ENCODE results near the gene PPM1H.
"Not testable (repeated sequence)": the region's sequence is repeated elsewhere in the genome, so short reads cannot be mapped to it uniquely, and the experiment has no call there.

The PPM1H gene

DNA sequence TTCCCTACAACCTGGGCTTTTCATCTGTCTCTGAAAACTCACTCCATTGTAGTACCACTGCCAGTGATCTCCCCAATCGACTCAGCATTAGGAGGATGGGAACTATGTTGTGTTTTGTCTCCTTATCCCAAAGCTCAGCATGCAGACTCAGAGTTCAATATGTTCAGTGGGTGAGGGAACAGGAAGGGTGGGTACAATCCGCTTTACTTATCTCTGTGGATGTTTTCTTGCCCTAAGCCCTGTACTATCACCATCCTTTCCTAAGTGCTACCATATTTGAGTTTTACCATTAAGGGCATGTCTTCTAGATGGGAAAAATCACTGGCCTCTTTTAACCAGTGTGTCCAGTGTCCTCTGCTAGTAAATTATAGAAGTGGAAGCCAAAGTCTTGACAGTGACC lies 107.1 kb downstream of the PPM1H start:
- TF ChIP-seq, protein P1, sequence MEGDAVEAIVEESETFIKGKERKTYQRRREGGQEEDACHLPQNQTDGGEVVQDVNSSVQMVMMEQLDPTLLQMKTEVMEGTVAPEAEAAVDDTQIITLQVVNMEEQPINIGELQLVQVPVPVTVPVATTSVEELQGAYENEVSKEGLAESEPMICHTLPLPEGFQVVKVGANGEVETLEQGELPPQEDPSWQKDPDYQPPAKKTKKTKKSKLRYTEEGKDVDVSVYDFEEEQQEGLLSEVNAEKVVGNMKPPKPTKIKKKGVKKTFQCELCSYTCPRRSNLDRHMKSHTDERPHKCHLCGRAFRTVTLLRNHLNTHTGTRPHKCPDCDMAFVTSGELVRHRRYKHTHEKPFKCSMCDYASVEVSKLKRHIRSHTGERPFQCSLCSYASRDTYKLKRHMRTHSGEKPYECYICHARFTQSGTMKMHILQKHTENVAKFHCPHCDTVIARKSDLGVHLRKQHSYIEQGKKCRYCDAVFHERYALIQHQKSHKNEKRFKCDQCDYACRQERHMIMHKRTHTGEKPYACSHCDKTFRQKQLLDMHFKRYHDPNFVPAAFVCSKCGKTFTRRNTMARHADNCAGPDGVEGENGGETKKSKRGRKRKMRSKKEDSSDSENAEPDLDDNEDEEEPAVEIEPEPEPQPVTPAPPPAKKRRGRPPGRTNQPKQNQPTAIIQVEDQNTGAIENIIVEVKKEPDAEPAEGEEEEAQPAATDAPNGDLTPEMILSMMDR (conservative IDR thresholded peaks at IDR 0.05; ENCODE audit: low read depth): no peak
- no peak overlapping the region for H3K27ac ChIP-seq
- CTCF ChIA-PET: no interaction called here
- no peak for DNase-seq (ENCODE audit: low spot score)
- POLR2A ChIA-PET (ENCODE audit: low non-redundant PET): no interaction called here

DNA sequence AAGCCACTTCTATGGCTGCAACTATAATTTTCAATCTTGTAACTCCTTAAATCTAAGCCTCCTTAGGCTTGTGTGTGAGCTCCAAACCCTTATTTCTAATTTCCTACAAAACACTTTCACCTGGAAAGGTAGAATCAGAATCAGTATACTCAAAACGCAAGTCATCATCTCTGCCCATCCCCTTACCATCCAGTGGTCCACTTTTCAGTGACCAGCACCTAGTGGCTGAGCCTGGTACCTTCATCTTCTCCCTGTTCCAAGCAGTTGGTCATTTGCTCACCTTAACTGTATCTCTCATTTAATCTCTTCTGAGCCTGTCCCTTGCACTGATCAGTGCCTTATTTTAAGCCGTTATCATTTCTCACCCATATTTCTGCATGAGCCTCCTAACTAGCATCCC lies 107.9 kb downstream of the PPM1H start:
- CTCF ChIA-PET: no interaction called here
- TF ChIP-seq, protein P1 (conservative IDR thresholded peaks at IDR 0.05; ENCODE audit: low read depth): no peak
- no peak for DNase-seq (ENCODE audit: low spot score)
- POLR2A ChIA-PET (ENCODE audit: low non-redundant PET): no interaction called here
- H3K27ac ChIP-seq: no peak overlapping the region

DNA sequence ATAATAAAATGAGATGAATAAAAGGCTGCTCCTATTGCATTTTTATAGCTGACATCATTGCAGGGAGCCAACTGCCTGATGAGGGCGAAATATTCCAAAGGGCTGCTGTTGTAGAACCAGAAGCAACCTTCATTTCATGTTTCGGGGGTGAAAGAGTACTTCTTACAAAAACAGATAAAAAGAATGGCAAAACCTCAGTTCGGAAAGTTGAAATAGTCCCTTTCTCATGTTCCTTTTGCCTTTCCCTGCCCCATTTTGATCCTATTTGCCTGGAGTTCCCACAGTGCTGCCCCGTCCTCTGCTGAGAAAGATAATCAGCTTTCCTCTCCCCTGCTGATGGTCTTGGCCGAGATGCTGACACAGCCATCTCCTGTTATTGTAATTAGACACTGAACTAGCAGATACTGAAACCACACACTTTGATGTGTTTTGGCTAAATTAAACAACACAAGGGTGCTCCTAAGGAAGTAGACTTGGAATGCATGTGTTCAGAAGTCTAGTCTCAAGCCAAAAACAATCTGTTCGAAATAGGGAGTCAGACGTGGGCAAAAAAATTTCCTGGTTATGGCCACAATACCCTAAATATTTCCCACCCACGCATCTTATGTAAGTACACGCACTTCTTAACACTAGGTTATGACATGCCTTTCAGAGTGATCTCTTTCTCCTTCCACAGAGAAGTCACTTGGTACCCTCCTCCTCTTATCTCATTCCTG lies 117.2 kb downstream of the PPM1H start:
- TF ChIP-seq, protein P1 (conservative IDR thresholded peaks at IDR 0.05; ENCODE audit: low read depth): no peak
- H3K27ac ChIP-seq: no peak overlapping the region
- DNase-seq (ENCODE audit: low spot score): no peak
- ChIA-PET CTCF (interaction anchor here (0.7 kb wide), 1 partner anchor 34 kb away, joined by 3 read pairs; no protein-coding TSS in a partner anchor), POLR2A (ENCODE audit: low non-redundant PET) (no interaction called here)

GRCh38 chr12:62814243-62814642 lies 120.7 kb downstream of the PPM1H start:
- CTCF ChIA-PET: interaction anchor here (0.8 to 1.0 kb wide), 2 partner anchors 199 to 233 kb away, joined by 4 to 6 read pairs; no protein-coding TSS in a partner anchor

DNA sequence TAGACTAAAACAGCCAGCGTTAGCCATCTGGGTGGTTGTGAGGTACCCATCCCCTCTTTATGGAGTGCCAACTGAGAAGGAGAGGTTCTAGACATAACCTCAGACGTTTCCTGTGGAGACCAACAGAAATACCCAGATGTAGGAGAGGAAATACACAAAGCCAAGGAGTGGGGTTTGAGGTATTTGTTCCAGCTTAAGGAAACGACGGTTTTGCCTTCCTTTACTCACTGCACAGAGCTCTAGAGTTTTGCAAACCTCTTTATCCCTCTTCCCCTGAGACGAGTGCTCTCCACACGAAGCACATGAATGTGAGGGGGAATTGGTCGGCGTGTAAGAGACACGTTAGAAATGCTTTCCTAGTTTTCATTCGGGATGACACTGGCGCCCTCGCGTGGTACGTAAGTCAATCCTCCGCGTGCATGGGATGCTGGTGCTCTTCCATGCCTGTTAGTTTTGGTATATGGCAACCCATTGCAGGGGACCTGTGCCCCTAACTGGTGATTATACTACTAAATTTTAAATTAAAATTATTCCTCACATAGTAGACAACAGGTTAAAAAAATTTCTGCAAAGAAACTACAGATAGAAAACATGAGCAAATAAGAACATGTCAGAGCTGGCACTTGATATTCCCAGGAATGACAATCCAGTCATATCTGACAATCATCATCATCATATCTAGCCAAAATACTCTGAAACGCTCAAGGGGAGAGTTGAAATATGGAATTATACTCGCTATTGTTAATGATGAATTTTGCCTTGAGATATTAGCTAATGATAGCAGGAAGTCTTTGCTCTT lies 121.7 kb downstream of the PPM1H start:
- no peak overlapping the region for H3K27ac ChIP-seq
- POLR2A ChIA-PET (ENCODE audit: low non-redundant PET): no interaction called here
- TF ChIP-seq, protein P1 (conservative IDR thresholded peaks at IDR 0.05; ENCODE audit: low read depth): peak; percentile 76
- CTCF ChIA-PET: interaction anchor here (0.6 to 1.9 kb wide), 11 partner anchors 8 to 378 kb away, joined by 3 to 8 read pairs (median 4); no protein-coding TSS in a partner anchor
- DNase-seq (ENCODE audit: low spot score): peak; percentile 56

More at GRCh38 chr12:62814243-62814642, 120.7 kb downstream of the PPM1H start:
- POLR2A ChIA-PET (ENCODE audit: low non-redundant PET): no interaction called here
- no peak overlapping the region for H3K27ac ChIP-seq
- TF ChIP-seq, protein P1 (conservative IDR thresholded peaks at IDR 0.05; ENCODE audit: low read depth): no peak
- DNase-seq (ENCODE audit: low spot score): no peak

DNA sequence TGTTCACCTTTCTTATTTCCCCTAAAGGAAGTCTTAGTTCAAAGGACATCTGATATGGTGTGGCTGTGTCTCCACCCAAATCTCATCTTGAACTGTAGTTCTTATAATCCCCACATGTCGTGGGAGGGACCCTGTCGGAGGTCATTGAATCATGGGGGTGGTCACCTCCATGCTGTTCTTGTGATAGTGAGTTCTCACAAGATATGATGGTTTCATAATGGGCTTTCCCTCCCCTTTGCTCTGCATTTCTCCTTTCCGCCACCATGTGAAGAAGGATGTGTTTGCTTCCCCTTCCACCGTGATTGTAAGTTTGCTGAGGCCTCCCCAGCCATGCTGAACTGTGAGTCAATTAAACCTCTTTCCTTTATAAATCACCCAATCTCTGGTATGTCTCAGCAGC lies 123.5 kb downstream of the PPM1H start:
- H3K27ac ChIP-seq; POLR2A ChIA-PET (ENCODE audit: low non-redundant PET); DNase-seq (ENCODE audit: low spot score): not testable (repeated sequence)
- CTCF ChIA-PET: interaction anchor here (1.5 to 1.9 kb wide), 2 partner anchors 10 to 257 kb away, joined by 7 to 8 read pairs; no protein-coding TSS in a partner anchor

Measured in RWPE1 (cell line).